ENCODE data around the gene LRRC8D. TPM values are rescaled to one million over a fixed set of nuclear protein-coding genes. Genes with fewer than 3 reads are reported as not detected.

Gene LRRC8D
- total and polyA plus RNA-seq, 9 of the 15 experiments (the other 6 are each of a cell fraction or from before 2014, with no cell fraction given): 3.4 to 53.9 (median 15.9) TPM

GRCh38 chr1:89896105-89896942 lies 75.5 kb downstream of the LRRC8D start (continued):
- TF ChIP-seq CTCF (IDR thresholded peaks at IDR 0.05 in 2 of 3, conservative IDR thresholded peaks at IDR 0.05 in 1 of 3; ENCODE audit: insufficient read depth in 2 of 3, low read depth in 1 of 3, low read length in 3 of 3) (peak in 1 of 3 experiments; percentile 9; a peak in 1 of 6 replicates), ERF (CRISPR knock-in tag; IDR thresholded peaks at IDR 0.05) (no peak), ZBTB49 (CRISPR knock-in tag; IDR thresholded peaks at IDR 0.05; ENCODE audit: borderline replicate concordance) (no peak), PHTF2 (CRISPR knock-in tag; IDR thresholded peaks at IDR 0.05) (no peak), RUNX1 (IDR thresholded peaks at IDR 0.05; ENCODE audit: low read depth) (peak; percentile 79; the same call in 1 of the 2 replicates), ZNF518B (CRISPR knock-in tag; IDR thresholded peaks at IDR 0.05) (no peak), FOXK2 (conservative IDR thresholded peaks at IDR 0.05 in 1 of 2, IDR thresholded peaks at IDR 0.05 in 1 of 2; ENCODE audit: low read depth in 2 of 2) (peak; percentile 30 to 73; a peak in 3 of 4 replicates), JUN (IDR thresholded peaks at IDR 0.05; ENCODE audit: borderline replicate concordance, low read depth, low read length) (peak; percentile 90), JUN (CRISPR knock-in tag; IDR thresholded peaks at IDR 0.05; ENCODE audit: borderline replicate concordance) (peak; percentile 62; the same call in 1 of the 2 replicates), DNMT1 (IDR thresholded peaks at IDR 0.05) (0 out of 2 replicates have a peak, but pooled peaks have one; percentile 27), NFE2L1 (tag; IDR thresholded peaks at IDR 0.05; ENCODE audit: borderline replicate concordance, low read depth) (no peak), SMAD2 (IDR thresholded peaks at IDR 0.05; ENCODE audit: low read depth, low read length) (no peak), HCFC1 (IDR thresholded peaks at IDR 0.05; ENCODE audit: low read depth, low read length) (no peak; the same call in 1 of the 2 replicates), RHOXF2B (CRISPR knock-in tag; conservative IDR thresholded peaks at IDR 0.05) (no peak), ELF4 (CRISPR knock-in tag; IDR thresholded peaks at IDR 0.05) (peak; percentile 94), BCL6 (CRISPR knock-in tag; IDR thresholded peaks at IDR 0.05) (no peak), ZBTB9 (CRISPR knock-in tag; IDR thresholded peaks at IDR 0.05) (peak; percentile 86)
